H9 (cell line): ENCODE results near the gene DOCK1. TPM values are rescaled to one million over a fixed set of nuclear protein-coding genes. Genes with fewer than 3 reads are reported as not detected.

Experiments
- DNase-seq: peaks from one replicate; pipeline ENCODE4 v3.0.0-alpha.2; 2017
- H2AFZ ChIP-seq: one replicate; pipeline ENCODE4 v1.6.1; 2013; ENCODE audit warnings: mild to moderate bottlenecking, low read length, control low read depth, moderate library complexity
- H2AK5ac ChIP-seq: 2 replicates; pipeline ENCODE4 v1.6.1; 2013; ENCODE audit warnings: low read length, control low read depth, mixed read lengths; ENCODE audit not compliant: insufficient read length
- H2BK120ac ChIP-seq: one replicate; pipeline ENCODE4 v1.6.1; 2013; ENCODE audit warnings: low read depth, mild to moderate bottlenecking, low read length, control low read depth, inconsistent platforms; ENCODE audit not compliant: poor library complexity, severe bottlenecking
- H2BK12ac ChIP-seq: 2 replicates; pipeline ENCODE4 v1.6.1; 2013; ENCODE audit warnings: low read length, control low read depth, mixed read lengths, low read depth; ENCODE audit not compliant: insufficient read length
- H2BK15ac ChIP-seq: 2 replicates; pipeline ENCODE4 v1.6.1; 2013; ENCODE audit warnings: low read depth, low read length, control low read depth
- H2BK20ac ChIP-seq: one replicate; pipeline ENCODE4 v1.6.1; 2013; ENCODE audit warnings: low read depth, mild to moderate bottlenecking, low read length, control low read depth, inconsistent platforms; ENCODE audit not compliant: poor library complexity, severe bottlenecking
- H2BK5ac ChIP-seq: 2 replicates; pipeline ENCODE4 v1.6.1; 2013; ENCODE audit warnings: low read length, control low read depth, mixed read lengths; ENCODE audit not compliant: insufficient read length
- H3K14ac ChIP-seq: 2 replicates; pipeline ENCODE4 v1.6.1; 2013; ENCODE audit warnings: low read length, control low read depth; ENCODE audit not compliant: insufficient read depth
- H3K18ac ChIP-seq: 2 replicates; pipeline ENCODE4 v1.6.1; 2013; ENCODE audit warnings: low read depth, mild to moderate bottlenecking, mixed read lengths, low read length, control low read depth; ENCODE audit not compliant: insufficient read length
- H3K23ac ChIP-seq: 2 replicates; pipeline ENCODE4 v1.6.1; 2013; ENCODE audit warnings: low read length, control low read depth, mixed read lengths, low read depth; ENCODE audit not compliant: insufficient read length
- H3K23me2 ChIP-seq: 2 replicates; pipeline ENCODE4 v1.6.1; 2013; ENCODE audit warnings: low read depth, mild to moderate bottlenecking, mixed read lengths, low read length, control low read depth; ENCODE audit not compliant: insufficient read length, poor library complexity, severe bottlenecking
- H3K27ac ChIP-seq: 2 replicates; pipeline ENCODE4 v1.5.1; 2013; ENCODE audit warnings: low read length, control low read depth, mixed read lengths, low read depth; ENCODE audit not compliant: insufficient read length
- H3K27me3 ChIP-seq: 2 replicates; pipeline ENCODE4 v1.6.1; 2013; ENCODE audit warnings: low read length, control low read depth, inconsistent platforms; ENCODE audit not compliant: insufficient read depth
- H3K4ac ChIP-seq: 2 replicates; pipeline ENCODE4 v1.6.1; 2013; ENCODE audit warnings: low read depth, mild to moderate bottlenecking, control low read depth, inconsistent platforms, low read length, moderate library complexity
- H3K4me1 ChIP-seq: 2 replicates; pipeline ENCODE4 v1.6.1; 2013; ENCODE audit warnings: low read length, control low read depth, inconsistent platforms; ENCODE audit not compliant: insufficient read depth
- H3K4me2 ChIP-seq: 2 replicates; pipeline ENCODE4 v1.6.1; 2013; ENCODE audit warnings: low read length, control low read depth, mixed read lengths; ENCODE audit not compliant: insufficient read length, insufficient read depth
- H3K56ac ChIP-seq: 2 replicates; pipeline ENCODE4 v1.6.1; 2013; ENCODE audit warnings: low read depth, mild to moderate bottlenecking, mixed read lengths, low read length, control low read depth; ENCODE audit not compliant: insufficient read length
- H3K79me1 ChIP-seq: 2 replicates; pipeline ENCODE4 v1.6.1; 2013; ENCODE audit warnings: low read depth, mild to moderate bottlenecking, moderate library complexity, low read length, control low read depth, inconsistent platforms; ENCODE audit not compliant: insufficient read depth, poor library complexity, severe bottlenecking
- H3K79me2 ChIP-seq: 2 replicates; pipeline ENCODE4 v1.6.1; 2013; ENCODE audit warnings: low read length, control low read depth, inconsistent platforms; ENCODE audit not compliant: insufficient read depth
- H3K9ac ChIP-seq: 2 replicates; pipeline ENCODE4 v1.6.1; 2013; ENCODE audit warnings: low read length, control low read depth, mixed read lengths; ENCODE audit not compliant: insufficient read length; ENCODE audit errors: extremely low read depth
- H3K9me3 ChIP-seq: one replicate; pipeline ENCODE4 v1.6.1; 2013; ENCODE audit warnings: low read depth, low read length, inconsistent platforms; ENCODE audit not compliant: control insufficient read depth
- H3T11ph ChIP-seq: one replicate; pipeline ENCODE4 v1.6.1; 2013; ENCODE audit warnings: mild to moderate bottlenecking, low read length, control low read depth, inconsistent platforms
- H4K20me1 ChIP-seq: one replicate; pipeline ENCODE4 v1.6.1; 2013; ENCODE audit not compliant: control insufficient read depth, insufficient read length, insufficient read depth
- H4K5ac ChIP-seq: 2 replicates; pipeline ENCODE4 v1.6.1; 2013; ENCODE audit warnings: low read depth, mild to moderate bottlenecking, mixed read lengths, low read length, control low read depth; ENCODE audit not compliant: insufficient read length
- H4K8ac ChIP-seq: replicated peaks from 2 replicates; pipeline ENCODE4 v1.6.1; 2013; ENCODE audit warnings: low read length, control low read depth, mixed read lengths, low read depth; ENCODE audit not compliant: insufficient read length
- H4K91ac ChIP-seq: 2 replicates; pipeline ENCODE4 v1.6.1; 2013; ENCODE audit warnings: low read depth, mild to moderate bottlenecking, moderate library complexity, mixed read lengths, low read length, control low read depth; ENCODE audit not compliant: insufficient read length
- H3K27ac Mint-ChIP-seq, 3 experiments: 2 replicates in 2 of 3; 3 replicates in 1 of 3; pipeline ENCODE4 v1.8.0; 2020 to 2021; ENCODE audit warnings: mixed read lengths in 3 of 3, mild to moderate bottlenecking in 1 of 3, moderate library complexity in 1 of 3
- H3K27me3 Mint-ChIP-seq: 2 replicates; pipeline ENCODE4 v1.8.0; 2021; ENCODE audit warnings: low read depth, mild to moderate bottlenecking, moderate library complexity, mixed read lengths
- H3K36me3 Mint-ChIP-seq, 3 experiments: 2 replicates in 2 of 3; 3 replicates in 1 of 3; pipeline ENCODE4 v1.8.0; 2020 to 2021; ENCODE audit warnings: low read depth in 3 of 3, mixed read lengths in 3 of 3; ENCODE audit not compliant: insufficient read depth in 1 of 3
- H3K4me1 Mint-ChIP-seq, 2 experiments: 2 replicates each; pipeline ENCODE4 v1.8.0; 2020; ENCODE audit warnings: mixed read lengths in 2 of 2
- H3K4me3 Mint-ChIP-seq, 2 experiments: 2 replicates in 1 of 2; 3 replicates in 1 of 2; pipeline ENCODE4 v1.8.0; 2020 to 2021; ENCODE audit warnings: mild to moderate bottlenecking in 2 of 2, mixed read lengths in 2 of 2, moderate library complexity in 1 of 2
- H3K9me3 Mint-ChIP-seq, 2 experiments: 2 replicates in 1 of 2; 3 replicates in 1 of 2; pipeline ENCODE4 v1.8.0; 2020; ENCODE audit warnings: mild to moderate bottlenecking in 2 of 2, mixed read lengths in 2 of 2, moderate library complexity in 1 of 2
- WGBS: extraction: QIAGEN DNeasy Blood & Tissue Kit; methylation state at CpG from one replicate; pipeline ENCODE4 v1.1.7; 2013; ENCODE audit warnings: missing lambda C conversion rate, low lambda C conversion rate, mixed read lengths; ENCODE audit not compliant: insufficient read length; ENCODE audit errors: extremely low coverage; 5-methylcytosine and 5-hydroxymethylcytosine counted together
- total RNA-seq: library from RNA; stranded (reverse); gene quantifications from 2 replicates; pipeline ENCODE4 v1.2.1, GENCODE V29; 2021
- TF ChIP-seq, protein P1 (sequence below): fragments of 200-600 bp; sonication (generic); conservative IDR thresholded peaks from 3 replicates; pipeline ENCODE4 v1.8.0; 2021; ENCODE audit warnings: antibody characterized with exemption, mild to moderate bottlenecking

DOCK1 gene
- total RNA-seq, 1 experiment from 2014 or later: 57.0 TPM

DNA sequence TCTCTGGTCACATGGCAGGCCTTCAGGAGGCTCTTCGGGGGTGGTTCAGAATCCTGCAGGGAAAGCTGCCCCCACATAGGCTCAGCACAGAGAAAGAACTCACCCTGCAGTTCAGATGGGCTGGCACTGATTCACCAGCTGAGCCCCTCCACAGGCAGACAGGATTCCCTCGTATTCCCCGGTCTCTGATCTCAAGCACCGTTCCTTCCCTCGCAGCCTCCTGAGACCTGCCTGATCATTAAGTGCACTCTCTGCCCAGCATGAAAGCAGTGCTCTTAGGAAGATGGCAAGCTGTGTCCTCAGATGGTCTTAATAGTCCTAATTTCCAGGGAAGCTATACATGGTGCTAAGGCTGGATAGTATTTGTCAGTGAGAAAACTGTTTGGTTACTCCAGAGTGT, 565.7 kb downstream of the DOCK1 start:
- no CpG with 5 or more reads among the region's 5 CpGs for WGBS
- Histone ChIP-seq H4K5ac (no peak overlapping the region), H2BK120ac (no peak overlapping the region), H2BK5ac (no peak overlapping the region), H2AK5ac (no peak overlapping the region), H3K23ac (no peak overlapping the region), H3K27me3 (no peaks in the 10 kb centered on the region), H3K79me1 (no peaks in the 10 kb centered on the region), H2BK15ac (no peak overlapping the region), H3K4ac (no peak overlapping the region), H3K18ac (no peak overlapping the region), H3K14ac (no peak overlapping the region; the same call in 1 of the 2 replicates), H3K9me3 (no peaks in the 10 kb centered on the region), H2BK20ac (no peak overlapping the region), H4K91ac (no peak overlapping the region), H3K9ac (no peak overlapping the region), H2AFZ (no peak overlapping the region), H3T11ph (no peak overlapping the region), H2BK12ac (no peak overlapping the region), H3K56ac (no peak overlapping the region), H4K8ac (no peak overlapping the region), H4K20me1 (no peaks in the 10 kb centered on the region), H3K23me2 (no peaks in the 10 kb centered on the region), H3K27ac (no peak overlapping the region), H3K79me2 (no peaks in the 10 kb centered on the region), H3K4me2 (no peak overlapping the region), H3K4me1 (no peaks in the 10 kb centered on the region; the same call in 1 of the 2 replicates)
- Mint-ChIP-seq H3K9me3 (peaks cover 0 to 2% of the 10 kb centered on the region in 2 experiments; a peak in 2 of 5 replicates), H3K4me3 (no peak overlapping the region), H3K4me1 (peaks cover 10 to 11% of the 10 kb centered on the region in 2 experiments), H3K27me3 (peaks cover 8% of the 10 kb centered on the region), H3K27ac (no peak overlapping the region; a peak in 1 of 7 replicates), H3K36me3 (no peaks in the 10 kb centered on the region; a peak in 2 of 7 replicates)
- TF ChIP-seq, protein P1, sequence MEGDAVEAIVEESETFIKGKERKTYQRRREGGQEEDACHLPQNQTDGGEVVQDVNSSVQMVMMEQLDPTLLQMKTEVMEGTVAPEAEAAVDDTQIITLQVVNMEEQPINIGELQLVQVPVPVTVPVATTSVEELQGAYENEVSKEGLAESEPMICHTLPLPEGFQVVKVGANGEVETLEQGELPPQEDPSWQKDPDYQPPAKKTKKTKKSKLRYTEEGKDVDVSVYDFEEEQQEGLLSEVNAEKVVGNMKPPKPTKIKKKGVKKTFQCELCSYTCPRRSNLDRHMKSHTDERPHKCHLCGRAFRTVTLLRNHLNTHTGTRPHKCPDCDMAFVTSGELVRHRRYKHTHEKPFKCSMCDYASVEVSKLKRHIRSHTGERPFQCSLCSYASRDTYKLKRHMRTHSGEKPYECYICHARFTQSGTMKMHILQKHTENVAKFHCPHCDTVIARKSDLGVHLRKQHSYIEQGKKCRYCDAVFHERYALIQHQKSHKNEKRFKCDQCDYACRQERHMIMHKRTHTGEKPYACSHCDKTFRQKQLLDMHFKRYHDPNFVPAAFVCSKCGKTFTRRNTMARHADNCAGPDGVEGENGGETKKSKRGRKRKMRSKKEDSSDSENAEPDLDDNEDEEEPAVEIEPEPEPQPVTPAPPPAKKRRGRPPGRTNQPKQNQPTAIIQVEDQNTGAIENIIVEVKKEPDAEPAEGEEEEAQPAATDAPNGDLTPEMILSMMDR: no peak
- no peak for DNase-seq
